ENCODE measurements around the gene CFAP299. TPM values are rescaled to one million over a fixed set of nuclear protein-coding genes. Genes with fewer than 3 reads are reported as not detected.

The CFAP299 gene
- total RNA-seq, 1 donor from 2014 or later: not detected

GRCh38 chr4:80587871-80588385 lies 252.4 kb downstream of the CFAP299 start:
- no peaks in the 10 kb centered on the region for H3K4me1 Mint-ChIP-seq (ENCODE audit: unreplicated experiment)
- no peak overlapping the region for H3K4me3 Mint-ChIP-seq (ENCODE audit: unreplicated experiment)
- no peak for DNase-seq (ENCODE audit: extremely low spot score, unreplicated experiment)
- H3K27ac Mint-ChIP-seq (ENCODE audit: unreplicated experiment): no peak overlapping the region
- no peaks in the 10 kb centered on the region for H3K9me3 Mint-ChIP-seq (ENCODE audit: unreplicated experiment)
- H3K36me3 Mint-ChIP-seq (ENCODE audit: unreplicated experiment): no peaks in the 10 kb centered on the region
- TF ChIP-seq CTCF (IDR thresholded peaks at IDR 0.05): no peak
- H3K27me3 Mint-ChIP-seq (ENCODE audit: unreplicated experiment): peaks cover 5% of the 10 kb centered on the region

- no peak for DNase-seq (ENCODE audit: extremely low spot score, unreplicated experiment)
- peaks cover 9% of the 10 kb centered on the region for H3K27me3 Mint-ChIP-seq (ENCODE audit: unreplicated experiment)
- H3K9me3 Mint-ChIP-seq (ENCODE audit: unreplicated experiment): no peaks in the 10 kb centered on the region
- H3K36me3 Mint-ChIP-seq (ENCODE audit: unreplicated experiment): no peaks in the 10 kb centered on the region
- H3K27ac Mint-ChIP-seq (ENCODE audit: unreplicated experiment): no peak overlapping the region
- TF ChIP-seq CTCF (IDR thresholded peaks at IDR 0.05): no peak
- no peak overlapping the region for H3K4me3 Mint-ChIP-seq (ENCODE audit: unreplicated experiment)
- H3K4me1 Mint-ChIP-seq (ENCODE audit: unreplicated experiment): no peaks in the 10 kb centered on the region
Observed at GRCh38 chr4:80592950-80593349, 257.4 kb downstream of the CFAP299 start.

- no peak for TF ChIP-seq CTCF (IDR thresholded peaks at IDR 0.05)
- Mint-ChIP-seq H3K4me3 (ENCODE audit: unreplicated experiment) (no peak overlapping the region), H3K27me3 (ENCODE audit: unreplicated experiment) (peaks cover 14% of the 10 kb centered on the region), H3K27ac (ENCODE audit: unreplicated experiment) (no peak overlapping the region), H3K4me1 (ENCODE audit: unreplicated experiment) (no peaks in the 10 kb centered on the region), H3K9me3 (ENCODE audit: unreplicated experiment) (no peaks in the 10 kb centered on the region), H3K36me3 (ENCODE audit: unreplicated experiment) (no peaks in the 10 kb centered on the region)
- no peak for DNase-seq (ENCODE audit: extremely low spot score, unreplicated experiment)
Observed at GRCh38 chr4:80594701-80595100, 259.2 kb downstream of the CFAP299 start.

DNA sequence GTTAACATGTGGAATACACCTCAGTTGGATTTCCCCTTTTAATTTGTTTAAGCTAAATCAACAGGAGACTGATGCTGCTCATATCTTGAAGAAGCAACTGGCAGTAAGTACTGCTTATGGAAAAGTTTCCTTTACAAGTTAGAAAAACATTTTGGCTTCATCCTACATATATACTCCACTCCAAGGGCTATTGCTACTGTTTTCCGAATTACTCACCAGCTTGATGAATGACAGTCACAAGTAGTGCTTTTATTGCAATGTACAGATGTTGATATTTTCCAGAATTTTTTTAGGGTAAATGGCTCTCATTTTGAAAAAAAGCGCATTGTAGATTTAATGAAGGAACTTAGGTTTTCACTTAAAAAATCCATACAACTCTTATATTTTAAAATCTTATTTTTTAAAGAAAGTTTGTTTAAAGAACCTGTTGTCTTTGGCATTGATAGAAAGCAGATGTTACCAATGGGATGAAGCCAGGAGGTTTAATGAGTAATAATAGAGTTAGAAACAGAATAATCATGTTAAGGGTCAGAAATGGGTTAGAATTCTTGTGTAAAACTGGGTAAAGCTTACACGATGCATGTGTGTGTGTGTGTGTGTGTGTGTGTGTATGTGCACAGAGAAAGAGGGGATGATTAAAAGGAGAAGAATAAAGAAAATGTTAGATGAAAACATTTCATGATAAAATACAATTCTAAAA lies 272.9 kb downstream of the CFAP299 start:
- Mint-ChIP-seq H3K4me3 (ENCODE audit: unreplicated experiment) (no peak overlapping the region), H3K27ac (ENCODE audit: unreplicated experiment) (no peak overlapping the region), H3K9me3 (ENCODE audit: unreplicated experiment) (no peaks in the 10 kb centered on the region), H3K4me1 (ENCODE audit: unreplicated experiment) (no peaks in the 10 kb centered on the region), H3K36me3 (ENCODE audit: unreplicated experiment) (no peaks in the 10 kb centered on the region), H3K27me3 (ENCODE audit: unreplicated experiment) (peaks cover 14% of the 10 kb centered on the region)
- DNase-seq (ENCODE audit: extremely low spot score, unreplicated experiment): no peak
- TF ChIP-seq CTCF (IDR thresholded peaks at IDR 0.05): no peak

DNA sequence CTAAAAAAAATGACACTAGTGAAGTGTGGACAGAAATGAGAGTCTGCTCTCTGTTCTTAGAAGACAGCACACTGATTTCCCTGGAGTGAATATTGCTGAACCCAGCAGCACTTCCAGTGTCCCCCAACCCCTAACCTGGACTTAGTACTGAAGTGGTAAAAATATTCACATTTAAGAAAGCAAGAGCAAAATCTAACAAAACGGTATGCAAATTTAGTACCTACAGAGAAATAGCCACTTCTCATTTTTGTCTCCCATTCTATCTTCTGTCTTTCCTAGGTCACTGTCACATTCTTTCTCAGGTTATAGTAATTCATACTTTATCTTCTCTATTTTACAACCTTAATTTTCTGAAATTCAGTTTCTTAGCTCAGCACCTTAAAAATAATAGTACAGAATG lies 274.7 kb downstream of the CFAP299 start:
- Mint-ChIP-seq H3K27ac (ENCODE audit: unreplicated experiment) (no peak overlapping the region), H3K36me3 (ENCODE audit: unreplicated experiment) (no peaks in the 10 kb centered on the region), H3K4me1 (ENCODE audit: unreplicated experiment) (no peaks in the 10 kb centered on the region), H3K4me3 (ENCODE audit: unreplicated experiment) (no peak overlapping the region), H3K27me3 (ENCODE audit: unreplicated experiment) (peaks cover 17% of the 10 kb centered on the region), H3K9me3 (ENCODE audit: unreplicated experiment) (no peaks in the 10 kb centered on the region)
- TF ChIP-seq CTCF (IDR thresholded peaks at IDR 0.05): no peak
- DNase-seq (ENCODE audit: extremely low spot score, unreplicated experiment): no peak
